Lung (tissue), 12 donors: ENCODE measurements around the gene ALG1. TPM values are rescaled to one million over a fixed set of nuclear protein-coding genes. Genes with fewer than 3 reads are reported as not detected.
A peak's percentile ranks its signal among the peaks of the same experiment; 100 is the strongest.
"Not testable (repeated sequence)": the region's sequence is repeated elsewhere in the genome, so short reads cannot be mapped to it uniquely, and the experiment has no call there.

Experiments used
- ATAC-seq: fragments of 200-7000 bp; cut with Tn5 transposase; one replicate; pipeline ENCODE4 v1.9.1; 2020; ENCODE audit warnings: moderate number of reproducible peaks; ENCODE audit not compliant: insufficient read depth, low FRiP score
- DNase-seq, 3 donors: peaks; one replicate each; pipeline ENCODE4 v3.0.0-alpha.2; 2013 to 2017
- H3K27ac ChIP-seq, 2 donors: one replicate each; pipeline ENCODE4 v1.5.1; 2013; ENCODE audit warnings: mild to moderate bottlenecking in 2 of 2, moderate library complexity in 2 of 2, control low read depth in 1 of 2, inconsistent platforms in 1 of 2, low read depth in 1 of 2, low read length in 1 of 2
- H3K27me3 ChIP-seq, 3 donors: one replicate each; pipeline ENCODE4 v1.5.1; 2013; ENCODE audit warnings: low read length in 2 of 3; ENCODE audit not compliant: control insufficient read depth in 3 of 3, insufficient read depth in 3 of 3
- H3K36me3 ChIP-seq, 4 donors: one replicate each; pipeline ENCODE4 v1.5.1; 2013; ENCODE audit warnings: low read length in 4 of 4, mild to moderate bottlenecking in 1 of 4, moderate library complexity in 1 of 4; ENCODE audit not compliant: control insufficient read depth in 4 of 4, insufficient read depth in 4 of 4
- H3K4me1 ChIP-seq, 5 donors: one replicate each; pipeline ENCODE4 v1.5.1; 2013; ENCODE audit warnings: low read length in 5 of 5, mild to moderate bottlenecking in 2 of 5, moderate library complexity in 1 of 5; ENCODE audit not compliant: control insufficient read depth in 5 of 5, insufficient read depth in 5 of 5
- H3K4me3 ChIP-seq: one replicate; pipeline ENCODE4 v1.5.1; 2013; ENCODE audit warnings: mild to moderate bottlenecking, control low read depth, moderate library complexity
- H3K9ac ChIP-seq, 2 donors: one replicate each; pipeline ENCODE4 v1.5.1; 2013; ENCODE audit warnings: low read length in 2 of 2, control low read depth in 1 of 2; ENCODE audit not compliant: insufficient read depth in 1 of 2
- H3K9me3 ChIP-seq, 4 donors: one replicate each; pipeline ENCODE4 v1.5.1; 2013; ENCODE audit warnings: low read length in 3 of 4, mild to moderate bottlenecking in 1 of 4, moderate library complexity in 1 of 4; ENCODE audit not compliant: control insufficient read depth in 4 of 4, insufficient read depth in 3 of 4
- WGBS, 2 donors: extraction: QIAGEN DNeasy Blood & Tissue Kit; methylation state at CpG; one replicate each; pipeline ENCODE4 v1.1.7; 2013; 5-methylcytosine and 5-hydroxymethylcytosine counted together
- polyA plus RNA-seq, 2 donors: library from polyadenylated mRNA; stranded (reverse); fragments of 200-250 nt; gene quantifications; one replicate each; pipeline ENCODE4 v1.2.1, GENCODE V29; 2013
- total RNA-seq, 2 donors: library from RNA; depleted of rRNA in 1 of 2; stranded (reverse); fragments of >200 nt in 1 of 2; gene quantifications; one replicate each; pipeline ENCODE4 v1.2.1, GENCODE V29; 2014 to 2021
- TF ChIP-seq, protein P1 (sequence below): IDR thresholded peaks from 2 replicates; pipeline ENCODE4 v1.5.1; 2012; ENCODE audit warnings: mild to moderate bottlenecking; ENCODE audit errors: control extremely low read depth, extremely low read depth
- donor health status: control.
- donor health status: control.
- donor health status: Bipolar disorder and iron deficiency.
- donor health status: healthy.
- donor health status: DM: yes; HTN: yes; CAD: no.

Gene ALG1
- total and polyA plus RNA-seq, 4 donors = 19.6 to 31.7 (median 24.3) TPM

DNA sequence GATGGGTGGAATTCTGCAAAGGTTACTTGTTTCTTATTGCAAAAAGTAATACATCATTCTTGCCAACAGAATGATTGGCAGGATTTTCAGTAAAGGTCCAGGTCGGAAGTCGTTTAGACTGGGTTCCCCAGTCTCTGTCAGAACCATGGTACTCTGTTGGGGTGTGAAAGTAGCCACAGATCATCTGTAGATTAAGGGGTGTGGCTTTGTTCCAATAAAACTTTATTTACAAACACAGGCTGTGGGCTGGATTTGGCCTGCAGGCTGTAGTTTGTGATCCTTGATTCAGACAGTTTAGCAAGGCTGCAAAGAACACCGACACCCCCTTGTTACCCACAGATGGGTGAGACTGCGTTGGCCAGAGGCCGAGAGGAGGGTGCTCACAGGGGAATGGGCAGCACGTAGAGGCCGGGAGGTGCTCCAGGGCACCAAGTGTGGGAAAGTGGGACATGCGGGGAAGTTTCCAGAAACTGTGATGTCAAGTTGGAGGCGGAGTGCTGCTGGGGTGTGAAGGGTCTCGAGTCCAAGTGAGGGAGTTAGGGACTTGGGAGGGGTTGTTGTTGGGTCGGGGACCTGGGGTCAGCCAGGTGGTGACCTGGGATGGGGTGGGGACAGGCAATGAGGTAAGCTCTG is 12.6 kb downstream of the ALG1 start:
- not testable (repeated sequence) for H3K27ac ChIP-seq, H3K4me1 ChIP-seq, H3K27me3 ChIP-seq, ATAC-seq, H3K9ac ChIP-seq, DNase-seq, H3K9me3 ChIP-seq, H3K4me3 ChIP-seq
- H3K36me3 ChIP-seq = peaks cover 3 to 28% (median 4%) of the 10 kb centered on the region in 4 donors
- WGBS, 2 donors = 86 to 93% methylated on average over 11 of the region's 11 CpGs

DNA sequence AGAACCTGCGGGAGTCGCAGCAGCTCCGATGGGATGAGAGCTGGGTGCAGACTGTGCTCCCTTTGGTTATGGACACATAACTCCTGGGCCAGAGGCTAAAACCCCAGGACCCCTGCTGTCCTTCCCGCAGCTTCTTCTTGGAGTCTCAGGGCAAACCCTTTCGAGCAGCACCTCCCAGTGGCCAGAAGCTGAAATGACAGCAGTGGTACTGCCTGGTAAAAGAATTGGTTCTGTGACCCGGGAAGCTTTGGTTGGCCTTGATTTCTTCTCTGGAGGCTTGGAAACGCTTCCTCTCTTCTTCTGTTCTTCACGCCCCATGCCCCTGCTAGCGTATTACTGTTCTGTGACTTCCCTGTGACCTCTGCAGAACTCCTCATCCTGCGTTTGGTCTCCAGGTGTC is 13.2 kb downstream of the ALG1 start:
- ATAC-seq, H3K27ac ChIP-seq, H3K4me3 ChIP-seq, H3K27me3 ChIP-seq, H3K4me1 ChIP-seq, H3K9me3 ChIP-seq, H3K9ac ChIP-seq: not testable (repeated sequence)
- TF ChIP-seq, protein P1, sequence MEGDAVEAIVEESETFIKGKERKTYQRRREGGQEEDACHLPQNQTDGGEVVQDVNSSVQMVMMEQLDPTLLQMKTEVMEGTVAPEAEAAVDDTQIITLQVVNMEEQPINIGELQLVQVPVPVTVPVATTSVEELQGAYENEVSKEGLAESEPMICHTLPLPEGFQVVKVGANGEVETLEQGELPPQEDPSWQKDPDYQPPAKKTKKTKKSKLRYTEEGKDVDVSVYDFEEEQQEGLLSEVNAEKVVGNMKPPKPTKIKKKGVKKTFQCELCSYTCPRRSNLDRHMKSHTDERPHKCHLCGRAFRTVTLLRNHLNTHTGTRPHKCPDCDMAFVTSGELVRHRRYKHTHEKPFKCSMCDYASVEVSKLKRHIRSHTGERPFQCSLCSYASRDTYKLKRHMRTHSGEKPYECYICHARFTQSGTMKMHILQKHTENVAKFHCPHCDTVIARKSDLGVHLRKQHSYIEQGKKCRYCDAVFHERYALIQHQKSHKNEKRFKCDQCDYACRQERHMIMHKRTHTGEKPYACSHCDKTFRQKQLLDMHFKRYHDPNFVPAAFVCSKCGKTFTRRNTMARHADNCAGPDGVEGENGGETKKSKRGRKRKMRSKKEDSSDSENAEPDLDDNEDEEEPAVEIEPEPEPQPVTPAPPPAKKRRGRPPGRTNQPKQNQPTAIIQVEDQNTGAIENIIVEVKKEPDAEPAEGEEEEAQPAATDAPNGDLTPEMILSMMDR = peak; percentile 40
- DNase-seq = peak; percentile 31 to 48 (median 35)
- peaks cover 3 to 32% (median 4%) of the 10 kb centered on the region in 4 donors for H3K36me3 ChIP-seq
- WGBS, 2 donors = 71 to 76% methylated on average over 10 of the region's 10 CpGs

DNA sequence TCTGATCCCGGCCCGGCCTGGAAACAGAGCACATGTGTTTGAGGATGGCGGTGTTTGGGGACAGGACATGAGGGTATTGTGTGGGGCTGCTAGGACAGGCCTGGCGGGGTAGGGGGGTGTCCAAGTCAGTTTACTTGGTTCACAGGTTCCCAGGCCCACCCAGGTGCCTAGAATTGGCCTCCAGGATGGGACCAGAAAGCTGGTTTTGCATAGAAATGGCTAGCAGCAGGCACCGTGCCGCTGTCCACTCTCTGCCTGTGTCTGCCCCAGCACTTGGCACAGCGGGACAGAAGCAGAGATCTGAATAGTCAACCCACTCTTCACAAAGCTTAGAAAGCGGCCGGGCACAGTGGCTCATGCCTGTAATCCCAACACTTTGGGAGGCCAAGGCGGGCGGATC is 14.1 kb downstream of the ALG1 start:
- H3K9ac ChIP-seq, ATAC-seq, H3K27me3 ChIP-seq, H3K9me3 ChIP-seq, H3K4me3 ChIP-seq, H3K4me1 ChIP-seq, H3K27ac ChIP-seq, DNase-seq: not testable (repeated sequence)
- H3K36me3 ChIP-seq = peaks cover 3 to 35% (median 6%) of the 10 kb centered on the region in 4 donors
- WGBS, 2 donors = 96 to 97% methylated on average over 11 of the region's 11 CpGs

DNA sequence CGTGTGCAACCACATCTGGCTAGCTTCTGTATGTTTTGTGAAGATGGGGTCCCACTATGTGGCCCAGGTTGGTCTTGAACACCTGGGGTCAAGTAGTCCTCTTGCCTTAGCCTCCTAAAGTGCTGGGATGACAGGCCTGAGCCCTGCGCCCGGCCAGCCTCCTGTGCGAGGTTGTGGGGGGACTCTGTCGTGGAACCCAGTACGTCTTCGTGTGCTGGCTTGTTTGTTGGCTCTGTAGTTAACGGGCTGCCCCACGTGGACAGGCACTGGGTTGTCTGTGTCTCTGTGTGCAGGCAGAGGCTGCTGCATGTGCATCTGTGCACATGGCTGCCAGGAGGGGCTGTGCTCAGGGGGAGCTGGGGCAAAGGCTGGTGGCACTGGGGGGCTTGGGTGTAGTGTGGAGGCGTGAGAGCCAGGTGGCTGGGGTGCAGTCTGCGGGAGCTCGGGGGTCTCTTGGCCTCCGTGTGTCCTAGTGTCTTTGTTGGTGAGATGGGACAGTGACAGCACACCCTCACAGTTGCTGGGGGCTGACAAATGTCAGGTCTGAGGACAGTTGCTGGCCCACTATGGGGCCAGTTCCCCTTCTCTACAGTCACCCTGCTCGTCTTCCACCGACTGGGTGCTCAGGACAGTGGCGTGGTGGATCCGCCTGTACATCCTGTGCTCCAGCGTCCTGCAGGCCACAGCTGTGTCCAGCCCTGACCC is 16.6 kb downstream of the ALG1 start:
- WGBS, 2 donors = 93 to 95% methylated on average over 18 of the region's 18 CpGs
- H3K36me3 ChIP-seq = peaks cover 3 to 33% (median 6%) of the 10 kb centered on the region in 4 donors
- not testable (repeated sequence) for DNase-seq

DNA sequence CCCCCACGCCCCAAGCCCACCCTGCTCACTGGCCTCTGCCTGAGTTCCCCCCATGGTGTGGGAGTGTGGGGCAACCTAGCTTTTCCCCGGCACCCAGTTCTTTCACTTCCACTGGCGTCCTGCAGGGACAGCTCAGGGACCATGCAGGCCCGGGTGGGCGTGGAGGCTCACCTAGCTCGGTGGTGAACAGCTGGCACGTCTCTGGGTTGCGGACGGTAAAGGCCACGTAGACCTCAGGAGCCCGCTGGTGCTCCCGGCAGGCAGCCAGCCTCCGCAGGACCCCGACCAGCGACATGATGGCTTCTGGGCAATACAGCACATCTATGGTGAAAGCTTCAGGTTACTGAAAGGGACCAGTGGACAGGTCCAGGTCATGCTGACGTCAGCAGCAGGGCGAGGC is 17.3 kb downstream of the ALG1 start:
- not testable (repeated sequence) for H3K9ac ChIP-seq, H3K27ac ChIP-seq, H3K9me3 ChIP-seq, H3K27me3 ChIP-seq, H3K4me3 ChIP-seq, ATAC-seq, H3K4me1 ChIP-seq, DNase-seq
- 92 to 95% methylated on average over 17 of the region's 17 CpGs for WGBS, 2 donors
- peaks cover 3 to 33% (median 6%) of the 10 kb centered on the region in 4 donors for H3K36me3 ChIP-seq

More for the DNA sequence above, 16.6 kb downstream of the ALG1 start:
- H3K4me1 ChIP-seq, H3K9ac ChIP-seq, H3K4me3 ChIP-seq, ATAC-seq, H3K9me3 ChIP-seq, H3K27ac ChIP-seq, H3K27me3 ChIP-seq: not testable (repeated sequence)

DNA sequence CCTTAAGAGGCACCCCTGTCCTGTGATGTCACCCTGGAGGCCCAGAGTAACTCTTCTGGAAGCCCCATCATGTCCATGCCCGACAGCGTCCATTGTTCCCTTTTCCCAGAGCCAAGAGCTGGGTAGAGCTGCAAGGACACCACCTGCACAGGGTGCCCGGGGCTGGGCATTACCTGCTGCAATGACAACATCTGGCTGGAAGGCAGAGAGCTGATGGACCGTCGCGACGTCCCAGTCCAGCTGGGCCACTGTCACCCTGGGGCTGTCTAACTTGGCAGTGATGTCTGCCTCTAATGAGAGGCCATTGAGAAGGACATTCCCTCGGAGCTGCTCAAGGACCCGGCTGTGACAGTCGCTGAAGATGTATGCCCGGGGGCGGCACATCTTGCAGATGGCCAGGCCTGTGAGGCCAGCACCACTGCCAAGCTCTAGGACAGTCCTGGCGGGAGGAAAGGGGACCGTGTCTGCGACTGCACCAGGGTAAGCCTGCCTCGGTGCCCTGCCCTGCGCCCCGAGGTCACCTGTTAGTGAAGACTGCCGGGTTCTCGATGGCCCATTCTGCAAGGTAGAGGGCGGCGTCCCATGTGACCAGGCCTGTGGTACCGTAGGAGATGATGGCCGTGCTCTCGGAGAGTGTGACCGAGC is 18.4 kb downstream of the ALG1 start:
- H3K9me3 ChIP-seq, H3K4me3 ChIP-seq, H3K4me1 ChIP-seq, DNase-seq, H3K27me3 ChIP-seq, H3K9ac ChIP-seq, H3K27ac ChIP-seq, ATAC-seq: not testable (repeated sequence)
- peaks cover 0 to 27% (median 3%) of the 10 kb centered on the region in 4 donors for H3K36me3 ChIP-seq
- 91 to 93% methylated on average over 26 of the region's 26 CpGs for WGBS, 2 donors

DNA sequence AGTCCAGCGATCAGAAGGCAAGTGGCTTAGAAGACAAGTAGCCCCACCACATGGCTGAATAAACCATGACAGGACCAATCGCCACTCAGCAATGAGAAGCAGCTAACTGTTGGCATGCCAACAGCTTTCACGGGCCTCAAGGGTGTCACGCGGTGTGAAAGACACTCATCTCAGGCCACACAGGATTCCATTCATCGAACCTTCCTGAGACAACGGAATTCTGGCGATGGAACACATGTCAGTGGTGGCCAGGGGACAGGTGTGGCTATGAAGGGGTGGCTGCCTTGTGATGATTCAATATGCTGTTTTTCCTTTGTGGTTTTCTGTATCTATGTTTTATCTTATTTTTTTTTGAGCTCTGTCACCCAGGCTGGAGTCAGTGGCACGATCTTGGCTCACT is 18.9 kb downstream of the ALG1 start:
- not testable (repeated sequence) for DNase-seq, H3K27me3 ChIP-seq, H3K27ac ChIP-seq, H3K4me1 ChIP-seq, H3K4me3 ChIP-seq, ATAC-seq, H3K9ac ChIP-seq, H3K9me3 ChIP-seq
- 88 to 95% methylated on average over 9 of the region's 9 CpGs for WGBS, 2 donors
- peaks cover 0 to 24% (median 2%) of the 10 kb centered on the region in 4 donors for H3K36me3 ChIP-seq
